NCI-H2227 (cell line): ENCODE data around the gene CELSR2.

ENCODE experiments used
- DNase-seq: peaks from one replicate; lab custom pipeline; 2025; ENCODE audit not compliant: unreplicated experiment; lab: John Stamatoyannopoulos, UW

The CELSR2 gene

GRCh38 chr1:109225711-109226445 is 23.5 kb upstream of the CELSR2 start:
- DNase-seq = no peak

- no peak for DNase-seq
Measured at GRCh38 chr1:109228167-109228566, 21.2 kb upstream of the CELSR2 start.

GRCh38 chr1:109229531-109230127 is 19.7 kb upstream of the CELSR2 start:
- peak; percentile 92 for DNase-seq

- DNase-seq = peak; percentile 14
Measured at GRCh38 chr1:109231066-109231465, 18.3 kb upstream of the CELSR2 start.

- no peak for DNase-seq
Measured at GRCh38 chr1:109235137-109235536, 14.2 kb upstream of the CELSR2 start.

GRCh38 chr1:109237512-109237911 is 11.8 kb upstream of the CELSR2 start:
- no peak for DNase-seq

GRCh38 chr1:109238382-109238781 is 11.0 kb upstream of the CELSR2 start:
- DNase-seq = peak; percentile 54

GRCh38 chr1:109239047-109239408 is 10.3 kb upstream of the CELSR2 start:
- no peak for DNase-seq

GRCh38 chr1:109239409-109240068 is 9.8 kb upstream of the CELSR2 start:
- DNase-seq = peak; percentile 63

- no peak for DNase-seq
Measured at GRCh38 chr1:109240158-109241152, 8.9 kb upstream of the CELSR2 start.

GRCh38 chr1:109241344-109241743 is 8.0 kb upstream of the CELSR2 start:
- DNase-seq = no peak

- no peak for DNase-seq
Measured at GRCh38 chr1:109241841-109242345, 7.4 kb upstream of the CELSR2 start.

- no peak for DNase-seq
Measured at GRCh38 chr1:109242387-109242786, 7.0 kb upstream of the CELSR2 start.

- DNase-seq = no peak
Measured at GRCh38 chr1:109243221-109243620, 6.1 kb upstream of the CELSR2 start.

- no peak for DNase-seq
Measured at GRCh38 chr1:109243860-109244552, 5.3 kb upstream of the CELSR2 start.

GRCh38 chr1:109246141-109246551 is 3.2 kb upstream of the CELSR2 start:
- DNase-seq = no peak

- DNase-seq = no peak
Measured at GRCh38 chr1:109247401-109248365, 1.7 kb upstream of the CELSR2 start.

- DNase-seq = no peak
Measured at GRCh38 chr1:109248444-109248796, 919 bp upstream of the CELSR2 start.
